GM12801 (cell line): ENCODE data around the gene PROZ.

Source experiments
- TF ChIP-seq, protein P1 (sequence below): IDR thresholded peaks from one replicate; pipeline ENCODE4 v1.5.1; 2011; ENCODE audit warnings: control low read depth; ENCODE audit not compliant: insufficient read length; ENCODE audit errors: extremely low read depth

PROZ gene

DNA sequence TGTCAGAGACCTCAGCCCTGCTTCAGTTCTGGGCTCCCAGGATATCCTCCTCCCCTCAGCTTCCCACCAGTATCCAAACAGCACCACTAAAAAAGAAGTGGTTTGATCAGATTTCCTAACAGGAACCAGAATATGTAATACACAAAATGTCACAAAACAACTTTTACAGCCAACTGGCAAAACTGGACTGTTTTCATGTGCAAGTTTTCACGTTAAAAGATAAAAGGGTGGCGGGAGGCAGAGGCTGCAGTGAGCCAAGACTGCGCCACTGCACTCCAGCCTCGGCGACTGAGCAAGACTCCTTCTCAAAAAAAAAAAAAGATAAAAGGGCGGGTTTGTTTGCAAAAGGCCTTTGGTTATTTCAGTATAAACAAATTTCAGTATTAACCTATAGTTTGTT, 36.9 kb downstream of the PROZ start:
- TF ChIP-seq, protein P1, sequence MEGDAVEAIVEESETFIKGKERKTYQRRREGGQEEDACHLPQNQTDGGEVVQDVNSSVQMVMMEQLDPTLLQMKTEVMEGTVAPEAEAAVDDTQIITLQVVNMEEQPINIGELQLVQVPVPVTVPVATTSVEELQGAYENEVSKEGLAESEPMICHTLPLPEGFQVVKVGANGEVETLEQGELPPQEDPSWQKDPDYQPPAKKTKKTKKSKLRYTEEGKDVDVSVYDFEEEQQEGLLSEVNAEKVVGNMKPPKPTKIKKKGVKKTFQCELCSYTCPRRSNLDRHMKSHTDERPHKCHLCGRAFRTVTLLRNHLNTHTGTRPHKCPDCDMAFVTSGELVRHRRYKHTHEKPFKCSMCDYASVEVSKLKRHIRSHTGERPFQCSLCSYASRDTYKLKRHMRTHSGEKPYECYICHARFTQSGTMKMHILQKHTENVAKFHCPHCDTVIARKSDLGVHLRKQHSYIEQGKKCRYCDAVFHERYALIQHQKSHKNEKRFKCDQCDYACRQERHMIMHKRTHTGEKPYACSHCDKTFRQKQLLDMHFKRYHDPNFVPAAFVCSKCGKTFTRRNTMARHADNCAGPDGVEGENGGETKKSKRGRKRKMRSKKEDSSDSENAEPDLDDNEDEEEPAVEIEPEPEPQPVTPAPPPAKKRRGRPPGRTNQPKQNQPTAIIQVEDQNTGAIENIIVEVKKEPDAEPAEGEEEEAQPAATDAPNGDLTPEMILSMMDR, result no peak

DNA sequence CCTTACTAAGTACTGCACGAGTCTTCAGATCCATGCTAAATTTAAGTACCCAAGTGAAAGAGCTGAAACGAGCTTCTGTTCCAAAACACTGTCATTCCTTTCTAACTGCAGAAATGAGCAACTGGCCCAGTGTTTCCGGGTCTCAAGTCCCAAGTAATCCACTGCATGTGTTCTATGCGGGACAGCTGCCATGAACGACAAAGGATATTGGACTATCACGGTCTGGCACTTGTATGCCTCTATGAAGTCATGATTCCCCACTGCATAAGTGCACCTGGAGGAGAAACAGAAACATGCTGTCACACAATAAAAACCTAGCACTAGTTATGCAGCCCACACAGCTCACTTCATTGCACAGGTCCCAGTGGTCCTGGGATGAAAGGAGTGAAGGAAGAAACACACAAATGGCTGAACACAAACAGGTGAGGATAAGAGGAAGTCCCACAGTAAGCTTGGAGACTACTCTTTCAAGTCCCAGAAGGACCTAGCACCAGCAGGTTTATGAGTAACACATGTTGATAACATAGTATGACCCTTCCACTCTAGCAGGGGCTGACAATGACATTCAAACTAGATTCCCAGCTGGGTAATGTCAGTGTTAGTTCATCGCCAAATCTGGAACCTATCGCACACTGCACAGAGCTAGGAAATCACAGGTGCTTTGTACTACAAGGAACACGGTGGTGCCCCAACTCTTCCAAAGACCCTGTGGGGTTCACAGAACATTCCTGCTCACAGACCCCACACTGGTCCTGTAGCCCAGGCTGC, 38.7 kb downstream of the PROZ start:
- TF ChIP-seq, protein P1, result no peak

DNA sequence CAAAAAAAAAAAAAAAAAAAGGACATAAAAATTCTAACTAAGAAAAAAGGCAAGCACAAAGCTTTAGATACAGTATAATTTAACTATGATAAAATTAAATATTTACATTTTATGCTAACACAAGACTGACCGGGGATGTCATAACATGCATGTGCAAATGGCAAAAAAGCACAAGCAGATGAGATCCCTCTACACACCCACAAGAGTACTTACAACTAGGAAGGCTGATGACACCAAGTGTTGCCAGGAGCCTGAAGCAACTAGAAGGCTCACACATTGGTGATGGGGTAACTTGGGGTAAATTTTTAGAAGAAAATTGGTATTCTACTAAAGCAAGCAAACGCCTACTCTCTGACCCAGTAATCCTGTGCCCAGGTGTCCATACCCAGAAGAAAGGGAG, 43.4 kb downstream of the PROZ start:
- TF ChIP-seq, protein P1, result no peak

DNA sequence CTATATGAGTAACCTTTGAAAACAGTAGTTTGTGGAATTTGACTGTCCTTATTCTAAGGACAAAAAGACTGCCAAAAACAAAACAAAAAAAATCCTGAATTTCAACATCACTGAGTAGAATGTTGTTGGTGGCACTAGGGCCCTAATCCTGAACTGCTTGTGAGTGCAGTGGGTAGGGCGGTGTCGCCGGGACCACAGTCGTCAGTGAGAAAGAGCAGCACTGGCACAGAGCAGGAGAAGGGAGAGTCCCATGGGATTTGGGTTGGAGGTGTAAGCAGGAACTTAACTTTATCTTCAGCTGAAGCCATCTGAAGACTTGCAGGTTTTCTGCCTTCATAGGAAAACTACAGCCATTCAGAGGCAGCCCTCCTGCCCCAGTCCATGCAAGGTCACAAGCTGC, 44.5 kb downstream of the PROZ start:
- TF ChIP-seq, protein P1, result no peak

DNA sequence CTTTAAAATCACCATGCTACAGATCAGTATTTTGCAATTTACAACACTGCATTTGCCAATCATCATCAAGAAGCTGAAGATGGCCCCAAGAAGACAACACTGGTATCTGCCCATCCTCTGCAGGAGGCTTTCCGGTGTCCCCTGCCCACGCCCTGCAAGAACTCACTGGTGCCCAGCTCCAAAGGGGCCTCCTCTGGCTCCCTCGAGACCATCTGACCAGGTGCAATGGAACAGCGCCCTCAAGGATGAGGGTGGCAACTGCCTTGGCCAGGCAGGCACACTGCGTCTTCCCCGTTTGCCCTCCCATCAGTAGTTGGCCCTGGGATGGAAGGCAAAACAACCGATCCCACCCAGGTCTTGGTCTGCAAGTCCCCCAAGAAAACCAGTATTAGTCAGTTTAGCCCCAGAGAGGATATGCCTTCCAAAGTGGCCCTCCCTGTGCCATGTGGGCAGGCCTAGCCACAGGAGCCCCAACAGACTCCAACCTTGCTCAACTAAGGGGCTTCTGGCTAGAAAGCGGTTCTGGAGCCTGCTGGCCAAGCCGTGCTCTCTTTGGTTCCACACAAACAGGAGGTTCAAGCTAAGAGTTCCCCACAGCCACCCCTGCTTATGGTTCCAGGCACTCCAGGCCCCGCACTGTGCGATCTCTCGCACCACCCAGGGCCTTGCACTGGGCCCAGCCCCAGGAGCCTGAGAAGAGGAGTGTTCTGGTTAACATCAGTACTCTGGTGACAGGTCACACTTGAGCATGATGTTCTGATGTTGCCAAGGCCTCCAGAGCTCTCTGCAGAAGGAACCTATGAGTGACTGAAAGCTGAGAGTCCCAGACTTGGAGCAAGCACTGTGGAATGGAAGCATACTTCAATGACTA, 45.3 kb downstream of the PROZ start:
- TF ChIP-seq, protein P1, result no peak

DNA sequence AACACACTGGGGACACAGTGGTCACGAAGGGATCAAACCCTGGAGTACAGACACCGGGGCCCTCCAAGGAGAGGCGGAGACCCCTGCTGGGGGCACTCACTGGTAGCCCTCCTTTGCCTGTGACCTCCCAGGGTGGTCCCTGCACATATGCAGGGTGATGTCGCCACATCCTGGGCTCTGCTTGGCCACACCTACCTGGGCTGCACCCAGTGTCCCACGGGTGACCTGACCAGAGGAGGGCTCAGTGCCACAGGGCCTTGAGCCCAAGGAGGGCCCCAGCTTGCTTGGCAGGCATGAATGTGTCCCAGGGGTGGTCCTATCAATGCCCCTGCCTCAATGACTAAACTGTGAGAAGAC, 45.9 kb downstream of the PROZ start:
- TF ChIP-seq, protein P1, result no peak

DNA sequence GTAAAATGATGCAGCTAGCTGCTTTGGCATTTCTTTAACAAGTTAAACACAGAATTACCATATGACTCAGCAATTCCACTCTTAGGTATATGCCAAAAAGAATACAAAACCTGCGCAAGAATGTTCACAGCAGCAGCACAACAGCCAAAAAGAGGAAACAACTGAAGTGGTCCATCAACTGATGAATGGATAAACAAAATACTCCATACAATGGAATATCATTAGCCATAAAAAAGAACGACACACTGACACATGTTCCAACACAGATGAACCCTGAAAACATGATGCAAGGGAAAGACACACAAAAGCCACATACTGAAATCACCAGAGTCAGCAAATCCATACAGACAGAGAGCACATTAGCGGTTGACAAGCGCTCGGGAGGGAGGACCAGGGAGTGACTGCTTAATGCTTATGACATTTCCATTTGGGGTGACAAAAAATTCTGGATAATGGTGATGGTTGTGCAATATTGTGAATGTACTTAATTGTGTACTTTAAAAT, 47.0 kb downstream of the PROZ start:
- TF ChIP-seq, protein P1, result no peak
